ELF-1 (cell line): ENCODE measurements around the gene PRUNE2.
A peak's percentile ranks its signal among the peaks of the same experiment; 100 is the strongest.
"Not testable (repeated sequence)": the region's sequence is repeated elsewhere in the genome, so short reads cannot be mapped to it uniquely, and the experiment has no call there.

Source experiments
- DNase-seq: peaks from one replicate; pipeline ENCODE4 v3.0.0-alpha.2; 2016; ENCODE audit warnings: low read depth, low spot score

The PRUNE2 gene, protein sequence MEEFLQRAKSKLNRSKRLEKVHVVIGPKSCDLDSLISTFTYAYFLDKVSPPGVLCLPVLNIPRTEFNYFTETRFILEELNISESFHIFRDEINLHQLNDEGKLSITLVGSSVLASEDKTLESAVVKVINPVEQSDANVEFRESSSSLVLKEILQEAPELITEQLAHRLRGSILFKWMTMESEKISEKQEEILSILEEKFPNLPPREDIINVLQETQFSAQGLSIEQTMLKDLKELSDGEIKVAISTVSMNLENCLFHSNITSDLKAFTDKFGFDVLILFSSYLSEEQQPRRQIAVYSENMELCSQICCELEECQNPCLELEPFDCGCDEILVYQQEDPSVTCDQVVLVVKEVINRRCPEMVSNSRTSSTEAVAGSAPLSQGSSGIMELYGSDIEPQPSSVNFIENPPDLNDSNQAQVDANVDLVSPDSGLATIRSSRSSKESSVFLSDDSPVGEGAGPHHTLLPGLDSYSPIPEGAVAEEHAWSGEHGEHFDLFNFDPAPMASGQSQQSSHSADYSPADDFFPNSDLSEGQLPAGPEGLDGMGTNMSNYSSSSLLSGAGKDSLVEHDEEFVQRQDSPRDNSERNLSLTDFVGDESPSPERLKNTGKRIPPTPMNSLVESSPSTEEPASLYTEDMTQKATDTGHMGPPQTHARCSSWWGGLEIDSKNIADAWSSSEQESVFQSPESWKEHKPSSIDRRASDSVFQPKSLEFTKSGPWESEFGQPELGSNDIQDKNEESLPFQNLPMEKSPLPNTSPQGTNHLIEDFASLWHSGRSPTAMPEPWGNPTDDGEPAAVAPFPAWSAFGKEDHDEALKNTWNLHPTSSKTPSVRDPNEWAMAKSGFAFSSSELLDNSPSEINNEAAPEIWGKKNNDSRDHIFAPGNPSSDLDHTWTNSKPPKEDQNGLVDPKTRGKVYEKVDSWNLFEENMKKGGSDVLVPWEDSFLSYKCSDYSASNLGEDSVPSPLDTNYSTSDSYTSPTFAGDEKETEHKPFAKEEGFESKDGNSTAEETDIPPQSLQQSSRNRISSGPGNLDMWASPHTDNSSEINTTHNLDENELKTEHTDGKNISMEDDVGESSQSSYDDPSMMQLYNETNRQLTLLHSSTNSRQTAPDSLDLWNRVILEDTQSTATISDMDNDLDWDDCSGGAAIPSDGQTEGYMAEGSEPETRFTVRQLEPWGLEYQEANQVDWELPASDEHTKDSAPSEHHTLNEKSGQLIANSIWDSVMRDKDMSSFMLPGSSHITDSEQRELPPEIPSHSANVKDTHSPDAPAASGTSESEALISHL (N-terminal part only)

DNA sequence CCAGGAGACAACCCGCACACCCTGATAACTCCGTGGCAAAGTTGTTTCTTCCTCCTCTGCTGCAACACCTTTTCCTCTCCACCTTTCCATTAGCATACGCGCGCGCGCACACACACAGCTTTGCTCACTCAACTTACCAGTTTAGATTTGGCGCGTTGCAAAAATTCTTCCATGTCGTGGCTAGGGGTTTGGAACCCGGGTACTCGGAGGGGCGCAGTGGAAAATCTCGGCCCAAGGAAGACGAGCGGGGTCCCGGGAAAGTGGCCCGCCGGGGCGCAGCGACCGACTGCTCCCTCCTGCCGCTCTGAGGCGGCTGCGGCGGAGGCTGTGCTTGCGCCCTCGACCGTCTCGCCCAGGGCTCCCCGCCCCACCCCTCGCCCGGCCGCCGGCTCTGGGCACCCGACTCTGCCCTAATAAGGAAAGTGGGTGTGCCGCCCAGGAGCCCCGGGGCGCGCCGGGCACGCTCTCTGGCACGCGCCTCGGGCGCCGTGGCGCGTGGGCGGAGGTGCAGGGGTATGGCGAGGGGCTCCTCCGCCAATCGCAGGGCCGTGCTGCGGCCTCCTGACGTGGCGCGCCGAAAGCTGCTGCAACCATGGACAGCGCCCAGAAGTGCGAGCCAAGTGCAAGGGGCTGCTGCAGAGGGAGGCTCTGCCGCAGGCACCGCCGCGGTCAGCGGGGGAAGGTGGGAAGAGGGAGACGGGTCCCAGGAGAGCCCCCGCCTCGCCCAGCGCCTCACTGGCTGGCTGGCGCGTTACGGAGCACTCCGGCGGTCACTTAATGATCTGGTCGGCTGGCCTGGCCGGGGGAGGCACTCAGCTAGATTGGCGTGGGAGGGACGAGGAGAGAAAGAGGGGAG is at the start of gene PRUNE2:
Gene PRUNE2 (minus strand): TSS at position 324 of the 856 bp plus-strand sequence. CDS start 151 bp downstream, at position 173.
- DNase-seq = peak; percentile 96

DNA sequence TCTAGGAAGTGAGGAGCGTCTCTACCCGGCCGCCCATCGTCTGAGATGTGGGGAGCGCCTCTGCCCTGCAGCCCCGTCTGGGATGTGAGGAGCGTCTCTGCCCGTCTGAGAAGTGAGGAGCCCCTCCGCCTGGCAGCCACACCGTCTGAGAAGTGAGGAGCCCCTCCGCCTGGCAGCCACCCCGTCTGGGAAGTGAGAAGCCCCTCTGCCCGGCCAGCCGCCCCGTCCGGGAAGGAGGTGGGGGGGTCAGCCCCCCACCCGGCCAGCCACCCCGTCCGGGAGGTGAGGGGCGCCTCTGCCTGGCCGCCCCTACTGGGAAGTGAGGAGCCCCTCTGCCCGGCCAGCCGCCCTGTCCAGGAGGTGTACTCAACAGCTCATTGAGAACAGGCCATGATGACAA is 49.5 kb upstream of the PRUNE2 start:
- not testable (repeated sequence) for DNase-seq

DNA sequence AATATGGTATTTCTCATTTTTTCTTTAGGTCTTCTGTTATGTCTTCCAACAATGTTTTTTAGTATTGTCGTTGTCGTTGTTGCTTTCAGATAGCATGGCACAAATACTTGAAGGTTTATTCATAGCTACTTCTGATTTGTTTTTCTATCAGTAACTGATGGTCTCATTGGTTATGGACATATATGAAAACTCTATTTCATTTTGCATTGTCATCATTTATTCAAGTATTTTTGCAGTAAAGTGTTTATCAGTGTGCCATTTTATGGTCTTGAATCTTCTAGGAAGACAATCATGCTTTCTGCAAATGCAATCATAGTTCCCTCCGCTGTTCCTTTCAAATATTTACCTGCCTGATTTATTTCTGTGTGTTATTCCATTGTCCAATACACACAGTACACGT is 44.0 kb upstream of the PRUNE2 start:
- no peak for DNase-seq

DNA sequence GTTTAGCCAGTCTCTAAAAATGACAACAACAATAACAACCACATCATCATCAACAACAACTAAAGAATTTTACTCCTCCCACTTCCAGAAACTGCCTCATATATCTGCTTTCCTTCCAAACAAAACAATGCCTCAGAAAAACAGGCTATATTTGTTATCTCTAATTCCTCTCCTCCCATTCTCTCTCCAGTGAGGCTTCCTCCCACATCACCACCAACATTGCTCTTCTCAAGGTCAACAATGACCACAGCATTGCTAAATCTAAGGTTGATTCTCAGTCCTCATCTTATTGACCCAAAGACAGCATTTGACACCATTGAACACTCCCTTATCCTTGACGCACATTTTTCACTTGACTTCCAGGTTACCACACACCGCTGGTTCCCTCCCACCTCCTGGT is 38.1 kb upstream of the PRUNE2 start:
- DNase-seq = no peak

DNA sequence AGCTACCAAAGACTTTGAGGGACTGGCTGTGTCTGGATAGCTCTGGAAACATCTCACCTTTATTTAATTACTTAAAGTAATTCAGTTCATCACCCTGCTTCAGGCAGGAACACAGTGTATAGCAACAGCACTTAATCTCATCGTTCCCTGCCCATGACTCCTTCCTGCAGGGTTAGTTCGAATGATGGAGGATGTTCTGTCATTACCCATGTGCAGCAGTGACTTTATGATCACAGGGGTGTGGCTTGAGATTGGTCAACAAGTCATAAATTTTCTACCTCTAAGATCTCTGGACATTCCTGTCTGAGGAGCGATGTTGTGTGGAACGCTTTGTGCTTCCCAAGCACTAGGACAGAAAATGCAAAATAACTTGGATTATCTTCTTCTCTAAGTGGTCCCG is 37.1 kb upstream of the PRUNE2 start:
- DNase-seq = no peak

DNA sequence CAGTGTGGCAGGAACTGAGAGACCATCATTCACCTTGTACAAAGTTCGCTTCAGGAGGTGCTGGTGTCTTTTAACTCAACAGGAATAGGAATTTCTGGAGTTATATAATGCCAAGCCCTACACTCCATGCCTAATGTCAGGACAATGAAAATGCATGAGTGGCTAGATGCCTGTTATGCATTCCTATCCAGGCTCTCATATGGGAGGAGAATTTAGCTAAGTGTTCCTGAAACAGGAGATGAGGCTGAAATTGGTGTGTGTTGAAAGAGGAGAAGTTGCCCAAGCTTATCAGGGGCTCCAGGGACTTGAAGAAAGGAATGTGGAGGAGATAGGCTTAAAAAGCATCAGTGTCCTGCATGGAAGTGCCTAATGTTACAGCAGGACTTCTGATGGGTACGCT is 26.8 kb upstream of the PRUNE2 start:
- DNase-seq = no peak

DNA sequence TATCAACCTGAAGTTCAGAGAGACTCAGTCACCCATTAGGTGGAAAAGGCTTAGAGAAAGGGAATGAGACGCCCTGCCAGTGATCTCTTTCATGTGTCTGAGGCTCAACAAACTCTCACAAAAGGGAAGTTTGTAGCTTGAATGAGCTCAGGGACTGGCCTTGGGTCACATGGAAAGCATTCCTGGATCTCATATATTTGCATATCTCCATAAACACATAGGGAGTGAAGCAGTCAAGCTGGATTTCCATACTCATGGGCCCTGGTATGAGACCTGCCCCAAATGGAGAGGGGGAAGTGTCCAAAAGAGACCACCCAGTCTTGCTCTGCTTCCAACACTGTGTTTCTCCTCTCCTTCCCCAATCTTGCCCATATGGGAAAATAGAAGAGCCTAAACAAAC is 26.4 kb upstream of the PRUNE2 start:
- no peak for DNase-seq

- DNase-seq = no peak
These were observed 21.8 kb upstream of the PRUNE2 start for GRCh38 chr9:76927540-76928240.

GRCh38 chr9:76926846-76927245 is 20.9 kb upstream of the PRUNE2 start:
- no peak for DNase-seq

GRCh38 chr9:76926324-76926741 is 20.4 kb upstream of the PRUNE2 start:
- no peak for DNase-seq

GRCh38 chr9:76921165-76921564 is 15.3 kb upstream of the PRUNE2 start:
- DNase-seq = no peak

- DNase-seq = no peak
These were observed 11.4 kb upstream of the PRUNE2 start for GRCh38 chr9:76917299-76917698.

DNA sequence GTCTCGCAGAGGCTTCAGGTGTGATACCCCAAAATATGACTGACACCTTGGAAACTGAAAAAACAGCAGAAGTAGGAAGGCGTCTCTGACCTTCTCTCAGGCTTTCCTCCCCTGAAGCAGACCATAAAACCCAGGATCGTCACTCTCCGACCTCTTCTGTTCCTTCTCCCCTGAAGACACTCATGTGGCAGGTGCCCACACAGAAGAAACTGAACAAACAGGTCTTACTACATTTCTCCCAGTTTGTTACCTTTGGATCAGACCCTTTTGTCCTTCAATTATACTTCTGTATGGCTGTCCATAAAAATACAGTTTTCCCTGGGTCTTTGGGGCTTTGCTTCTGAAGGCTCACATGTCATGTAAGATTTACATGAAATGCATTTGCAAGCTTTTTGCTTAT is 10.3 kb upstream of the PRUNE2 start:
- peak; percentile 42 for DNase-seq

DNA sequence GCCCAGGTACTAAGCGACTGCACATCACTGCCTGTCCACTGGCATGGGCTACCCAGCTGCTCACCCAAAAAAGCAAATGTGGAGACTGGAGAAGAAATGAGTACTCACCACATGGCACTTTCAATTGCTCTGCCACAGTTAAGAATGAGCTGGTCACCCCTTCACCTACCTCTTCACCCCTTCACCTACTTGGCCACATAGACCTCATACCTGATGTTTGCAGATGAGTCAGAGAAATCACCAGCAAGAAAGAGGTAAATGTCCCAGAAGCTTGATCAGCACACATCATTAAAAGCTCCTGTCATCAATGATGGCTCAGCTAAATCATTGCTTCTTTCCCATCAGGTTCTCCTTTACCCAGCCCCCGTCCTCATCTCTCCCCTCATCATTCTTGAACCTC is 7.6 kb upstream of the PRUNE2 start:
- DNase-seq = no peak

DNA sequence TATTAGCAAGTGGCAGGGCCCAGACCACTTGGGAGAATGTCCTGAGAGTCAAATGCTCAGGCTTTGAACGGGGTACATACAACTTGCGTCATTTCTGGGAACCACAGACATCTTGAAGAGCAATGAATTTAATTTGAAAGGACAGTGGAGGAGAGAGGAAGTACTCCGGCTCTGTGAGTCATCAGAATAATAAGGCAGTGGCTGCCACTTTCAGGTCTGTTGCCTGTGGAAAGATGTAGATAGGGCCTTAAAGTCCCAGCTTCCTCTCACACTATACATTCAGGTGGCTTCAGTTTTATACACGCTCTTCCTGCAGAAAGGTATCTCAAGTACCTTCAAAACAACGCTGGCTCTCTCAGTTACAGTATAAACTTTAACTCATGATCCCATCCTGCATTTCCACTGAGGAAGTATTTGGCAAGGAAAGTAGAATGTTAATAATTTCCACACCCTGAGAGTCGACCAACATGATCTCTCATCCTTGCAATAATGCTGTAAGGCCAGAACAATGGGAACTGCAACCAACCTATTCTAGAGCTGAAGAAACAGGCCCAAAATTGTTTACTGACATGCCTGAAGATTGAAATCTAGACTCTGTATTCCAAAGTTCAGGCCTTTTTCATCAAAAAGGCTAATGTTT is 6.8 kb upstream of the PRUNE2 start:
- DNase-seq = no peak

GRCh38 chr9:76911971-76912370 is 6.1 kb upstream of the PRUNE2 start:
- no peak for DNase-seq

DNA sequence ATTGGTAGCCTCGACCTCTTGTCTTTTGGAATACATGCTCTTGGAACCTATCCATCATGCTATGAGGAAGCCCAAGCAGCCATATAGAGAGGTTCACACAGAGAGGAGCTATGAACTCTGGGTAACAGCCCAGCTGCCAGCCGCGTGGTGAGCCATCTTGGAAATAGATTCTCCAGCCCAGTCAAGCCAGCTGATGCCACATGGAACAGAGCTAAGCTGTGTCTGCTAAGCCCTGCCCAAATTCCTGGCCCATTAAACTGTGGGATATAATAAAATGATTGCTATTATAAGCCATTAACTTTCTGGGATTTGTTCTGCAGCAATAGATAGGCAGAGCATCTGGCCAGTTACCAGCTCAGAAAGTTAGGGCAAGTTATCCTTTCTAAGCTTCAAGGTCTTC is 4.9 kb upstream of the PRUNE2 start:
- DNase-seq = no peak

GRCh38 chr9:76906647-76906975 is 697 bp upstream of the PRUNE2 start:
- no peak for DNase-seq

- DNase-seq = no peak
These were observed 1.1 kb downstream of the PRUNE2 start for GRCh38 chr9:76904661-76905457.
